ENCODE results near the gene PIK3CG.

GRCh38 chr7:106915873-106916272, 50.8 kb downstream of the PIK3CG start:
- TF ChIP-seq CTCF (IDR thresholded peaks at IDR 0.05; ENCODE audit: low read depth, low read length) (no peak), POLR2A (IDR thresholded peaks at IDR 0.05; ENCODE audit: extremely low read depth, insufficient read length) (no peak)
